Neural progenitor cell (in vitro differentiated cells): ENCODE measurements around the gene HSF4. TPM values are rescaled to one million over a fixed set of nuclear protein-coding genes. Genes with fewer than 3 reads are reported as not detected.
"Not testable (repeated sequence)": the region's sequence is repeated elsewhere in the genome, so short reads cannot be mapped to it uniquely, and the experiment has no call there.

Experiments
- DNase-seq: peaks from one replicate; pipeline ENCODE4 v3.0.0-alpha.2; 2016; ENCODE audit warnings: low spot score
- H2AFZ ChIP-seq: fragments of 200-600 bp; sonication (generic); replicated peaks from 2 replicates; pipeline ENCODE4 v1.6.1; 2016; ENCODE audit warnings: antibody characterized with exemption
- H3F3A ChIP-seq: fragments of 200-600 bp; sonication (generic); 2 replicates; pipeline ENCODE4 v1.6.1; 2016; ENCODE audit warnings: antibody characterized with exemption, low read depth
- H3K27ac ChIP-seq: fragments of 200-600 bp; sonication (generic); 2 replicates; pipeline ENCODE4 v1.5.1; 2016; ENCODE audit warnings: mild to moderate bottlenecking
- H3K27me3 ChIP-seq: fragments of 200-600 bp; sonication (generic); 2 replicates; pipeline ENCODE4 v1.6.1; 2016; ENCODE audit warnings: mild to moderate bottlenecking, moderate library complexity
- H3K36me3 ChIP-seq: fragments of 200-600 bp; sonication (generic); 2 replicates; pipeline ENCODE4 v1.5.1; 2016
- H3K4me1 ChIP-seq: fragments of 200-600 bp; sonication (generic); 2 replicates; pipeline ENCODE4 v1.6.1; 2016; ENCODE audit warnings: mixed run types
- H3K4me2 ChIP-seq: fragments of 200-600 bp; sonication (generic); 2 replicates; pipeline ENCODE4 v1.6.1; 2016
- H3K4me3 ChIP-seq: fragments of 200-600 bp; sonication (generic); 2 replicates; pipeline ENCODE4 v1.5.1; 2016
- H3K79me2 ChIP-seq: fragments of 200-600 bp; sonication (generic); 2 replicates; pipeline ENCODE4 v1.6.1; 2016; ENCODE audit warnings: low read depth
- H3K9ac ChIP-seq: fragments of 200-600 bp; sonication (generic); 2 replicates; pipeline ENCODE4 v1.6.1; 2016
- H3K9me3 ChIP-seq: fragments of 200-600 bp; sonication (generic); 2 replicates; pipeline ENCODE4 v1.5.1; 2016; ENCODE audit warnings: low read depth
- H4K20me1 ChIP-seq: fragments of 200-600 bp; sonication (generic); 2 replicates; pipeline ENCODE4 v1.6.1; 2016; ENCODE audit warnings: low read depth
- H3K27ac Mint-ChIP-seq: 3 replicates; pipeline ENCODE4 v1.8.0; 2021; ENCODE audit warnings: mixed read lengths
- H3K27me3 Mint-ChIP-seq: 2 replicates; pipeline ENCODE4 v1.8.0; 2022; ENCODE audit warnings: low read depth, mild to moderate bottlenecking, inconsistent platforms, moderate library complexity, mixed read lengths; ENCODE audit not compliant: insufficient read depth
- H3K36me3 Mint-ChIP-seq: 3 replicates; pipeline ENCODE4 v1.8.0; 2021; ENCODE audit warnings: mixed read lengths
- H3K4me1 Mint-ChIP-seq: 3 replicates; pipeline ENCODE4 v1.8.0; 2021; ENCODE audit warnings: mixed read lengths
- H3K4me3 Mint-ChIP-seq: 3 replicates; pipeline ENCODE4 v1.8.0; 2021; ENCODE audit warnings: mild to moderate bottlenecking, moderate library complexity, mixed read lengths
- H3K9me3 Mint-ChIP-seq: 3 replicates; pipeline ENCODE4 v1.8.0; 2020; ENCODE audit warnings: mixed read lengths
- CTCF ChIP-seq: fragments of 200-600 bp; sonication (generic); IDR thresholded peaks from 2 replicates; pipeline ENCODE4 v1.5.1; 2017; ENCODE audit warnings: antibody characterized with exemption, mild to moderate bottlenecking
- EZH2 ChIP-seq: fragments of 200-600 bp; sonication (generic); IDR thresholded peaks from 2 replicates; pipeline ENCODE4 v1.6.1; 2017; ENCODE audit warnings: antibody characterized with exemption, mild to moderate bottlenecking, moderate library complexity
- EZH2phosphoT487 ChIP-seq: fragments of 200-600 bp; sonication (generic); IDR thresholded peaks from 2 replicates; pipeline ENCODE4 v1.6.1; 2017; ENCODE audit warnings: antibody characterized with exemption
- total RNA-seq: library from RNA; depleted of rRNA; stranded (reverse); fragments of >200 nt; gene quantifications from 2 replicates; pipeline ENCODE4 v1.2.3, GENCODE V29; 2015; ENCODE audit warnings: low replicate concordance

Gene HSF4
- total RNA-seq, 1 donor from 2014 or later = not detected

- TF ChIP-seq EZH2 = no peak
- no peak for TF ChIP-seq CTCF
- no peak for TF ChIP-seq EZH2phosphoT487
- no peak for DNase-seq
- H3K4me3 ChIP-seq = no peak overlapping the region
- H3K4me1 ChIP-seq = no peaks in the 10 kb centered on the region
- H3K36me3 Mint-ChIP-seq = peaks cover 4% of the 10 kb centered on the region
- H3K27ac Mint-ChIP-seq = no peak overlapping the region
- H3K27me3 ChIP-seq = no peaks in the 10 kb centered on the region
- no peak overlapping the region for H3K27ac ChIP-seq
- H3K9me3 Mint-ChIP-seq = no peaks in the 10 kb centered on the region
- no peak overlapping the region for H3K4me2 ChIP-seq
- H3K36me3 ChIP-seq = no peaks in the 10 kb centered on the region
- H3K4me1 Mint-ChIP-seq = no peaks in the 10 kb centered on the region
- H3K9ac ChIP-seq = no peak overlapping the region
- peaks cover 49% of the 10 kb centered on the region for H3K79me2 ChIP-seq
- H3K9me3 ChIP-seq = no peaks in the 10 kb centered on the region
- peaks cover 10% of the 10 kb centered on the region for H4K20me1 ChIP-seq
- H2AFZ ChIP-seq = no peak overlapping the region
- no peaks in the 10 kb centered on the region for H3K27me3 Mint-ChIP-seq
- H3F3A ChIP-seq = no peaks in the 10 kb centered on the region
- H3K4me3 Mint-ChIP-seq = no peak overlapping the region
These were observed 47.9 kb upstream of the HSF4 start for GRCh38 chr16:67116388-67117311.

DNA sequence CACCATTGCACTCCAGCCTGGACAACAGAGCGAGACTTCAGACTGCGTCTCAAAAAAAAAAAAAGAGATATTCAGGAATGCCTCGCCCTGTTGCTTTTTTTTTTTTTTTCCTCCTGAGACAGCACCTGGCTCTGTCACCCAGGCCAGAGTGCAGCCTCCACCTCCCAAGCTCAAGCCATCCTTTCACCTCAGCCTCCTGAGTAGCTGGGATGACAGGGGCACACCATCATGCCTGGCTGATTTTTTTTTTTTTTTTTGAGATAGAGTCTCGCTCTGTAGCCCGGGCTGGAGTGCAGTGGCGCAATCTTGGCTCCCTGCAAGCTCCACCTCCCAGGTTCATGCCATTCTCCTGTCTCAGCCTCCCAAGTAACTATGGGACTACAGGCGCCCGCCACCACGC is 46.8 kb upstream of the HSF4 start:
- TF ChIP-seq EZH2phosphoT487 (no peak), CTCF (no peak), EZH2 (no peak)
- no peaks in the 10 kb centered on the region for H3K9me3 Mint-ChIP-seq

GRCh38 chr16:67120025-67120424 is 44.5 kb upstream of the HSF4 start:
- H2AFZ ChIP-seq = no peak overlapping the region

More for the DNA sequence above, 46.8 kb upstream of the HSF4 start:
- Histone ChIP-seq H3K4me2 (no peak overlapping the region), H3K79me2 (peaks cover 38% of the 10 kb centered on the region), H3K27me3 (no peaks in the 10 kb centered on the region), H3K27ac (no peak overlapping the region), H2AFZ (no peak overlapping the region), H3K4me3 (no peak overlapping the region), H3K9me3 (no peaks in the 10 kb centered on the region), H3K4me1 (no peaks in the 10 kb centered on the region), H3K36me3 (no peaks in the 10 kb centered on the region), H3K9ac (no peak overlapping the region), H3F3A (no peaks in the 10 kb centered on the region), H4K20me1 (peaks cover 7% of the 10 kb centered on the region)
- Mint-ChIP-seq H3K4me1 (no peaks in the 10 kb centered on the region), H3K27ac (no peak overlapping the region), H3K36me3 (peaks cover 6% of the 10 kb centered on the region), H3K27me3 (no peaks in the 10 kb centered on the region), H3K4me3 (no peak overlapping the region)
- DNase-seq = no peak

DNA sequence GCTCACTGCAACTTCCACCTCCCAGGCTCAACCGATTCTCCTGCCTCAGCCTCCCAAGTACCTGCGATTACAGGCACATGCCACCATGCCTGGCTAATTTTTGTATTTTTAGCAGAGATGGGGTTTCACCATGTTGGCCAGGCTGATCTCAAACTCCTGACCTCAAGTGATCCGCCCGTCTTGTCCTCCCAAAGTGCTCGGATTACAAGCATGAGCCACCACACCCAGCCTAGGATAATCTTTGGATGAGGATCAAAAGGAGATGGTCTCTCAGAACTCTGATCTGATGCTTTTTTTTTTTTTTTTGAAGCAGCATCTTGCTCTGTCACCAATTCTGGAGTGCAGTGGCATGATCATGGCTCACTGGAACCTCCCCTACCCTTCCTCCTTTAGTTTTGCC is 41.7 kb upstream of the HSF4 start:
- not testable (repeated sequence) for H3K36me3 Mint-ChIP-seq, H3K4me3 Mint-ChIP-seq, H3K9ac ChIP-seq, H3K9me3 Mint-ChIP-seq, H3K27me3 Mint-ChIP-seq, DNase-seq, H3K27me3 ChIP-seq, H2AFZ ChIP-seq, H3K4me2 ChIP-seq, H3K27ac ChIP-seq, H3K79me2 ChIP-seq, H3K9me3 ChIP-seq, H4K20me1 ChIP-seq, H3K4me3 ChIP-seq, H3K4me1 ChIP-seq, H3K27ac Mint-ChIP-seq, H3K4me1 Mint-ChIP-seq, H3F3A ChIP-seq, H3K36me3 ChIP-seq

More at GRCh38 chr16:67120025-67120424, 44.5 kb upstream of the HSF4 start:
- H3F3A ChIP-seq = no peaks in the 10 kb centered on the region
- Mint-ChIP-seq H3K4me3 (no peak overlapping the region), H3K27me3 (no peaks in the 10 kb centered on the region), H3K27ac (no peak overlapping the region), H3K4me1 (no peaks in the 10 kb centered on the region), H3K36me3 (peaks cover 8% of the 10 kb centered on the region), H3K9me3 (no peaks in the 10 kb centered on the region)
- no peak for TF ChIP-seq EZH2phosphoT487
- no peak for TF ChIP-seq EZH2
- TF ChIP-seq CTCF = no peak
- H4K20me1 ChIP-seq = peaks cover 7% of the 10 kb centered on the region
- no peak overlapping the region for H3K4me3 ChIP-seq
- H3K9me3 ChIP-seq = no peaks in the 10 kb centered on the region
- H3K4me1 ChIP-seq = no peaks in the 10 kb centered on the region
- no peak overlapping the region for H3K9ac ChIP-seq
- H3K36me3 ChIP-seq = no peaks in the 10 kb centered on the region
- no peak overlapping the region for H3K4me2 ChIP-seq
- H3K27me3 ChIP-seq = no peaks in the 10 kb centered on the region
- DNase-seq = no peak
- peaks cover 17% of the 10 kb centered on the region for H3K79me2 ChIP-seq
- no peak overlapping the region for H3K27ac ChIP-seq
